A549 (cell line): ENCODE data around the gene ASAP2. TPM values are rescaled to one million over a fixed set of nuclear protein-coding genes. Genes with fewer than 3 reads are reported as not detected.

Source experiments
- ATAC-seq, 2 experiments: fragments of 200-7000 bp in 1 of 2; fragments of >200 bp in 1 of 2; cut with Nextera tagmentation in 1 of 2; cut with Tn5 transposase in 1 of 2; 3 replicates each; pipeline versions ENCODE4 v1.8.0 to v1.9.1; 2018 to 2020; ENCODE audit warnings: mild to moderate bottlenecking in 1 of 2, moderate library complexity in 1 of 2
- CTCF ChIA-PET: fragments of 300-600 bp; sonication (Branson Sonifier 250); formaldehyde crosslinking; extraction: SDS; loops from one replicate; lab custom pipeline; 2021; ENCODE audit warnings: antibody characterized with exemption, inconsistent platforms; lab: Yijun Ruan, JAX
- POLR2A ChIA-PET: fragments of 350-600 bp; formaldehyde crosslinking; extraction: SDS; loops from one replicate; lab custom pipeline; 2021; ENCODE audit warnings: antibody characterized with exemption, inconsistent platforms; lab: Yijun Ruan, JAX
- DNase-seq, 2 experiments: peaks; one replicate each; pipeline versions ENCODE4 v3.0.0 to v3.0.0-alpha.2; 2011 to 2016; ENCODE audit warnings: low read depth in 1 of 2, low spot score in 1 of 2
- FAIRE-seq: peaks from 2 replicates; lab custom pipeline; 2011; peaks lifted over from hg19 to GRCh38; lab: Jason Lieb, UNC
- H3K27ac ChIP-seq, 2 experiments: fragments of >200 bp; sonication (Bioruptor Twin); formaldehyde crosslinking; 3 replicates each; pipeline ENCODE4 v1.5.1; 2016 to 2017
- H3K4me1 ChIP-seq: fragments of >200 bp; sonication (Bioruptor Twin); formaldehyde crosslinking; 3 replicates; pipeline ENCODE4 v1.6.1; 2016
- H3K4me2 ChIP-seq: fragments of >200 bp; sonication (Bioruptor Twin); formaldehyde crosslinking; 3 replicates; pipeline ENCODE4 v1.6.1; 2016
- H3K4me3 ChIP-seq: fragments of >200 bp; sonication (Bioruptor Twin); formaldehyde crosslinking; 3 replicates; pipeline ENCODE4 v1.5.1; 2016
- H3K9me3 ChIP-seq: fragments of >200 bp; sonication (Bioruptor Twin); formaldehyde crosslinking; 3 replicates; pipeline ENCODE4 v1.6.1; 2016
- BCL3 ChIP-seq: fragments of >200 bp; sonication (Bioruptor Twin); formaldehyde crosslinking; IDR thresholded peaks from 3 replicates; pipeline ENCODE4 v1.6.1; 2016
- CBX2 ChIP-seq: fragments of 200-600 bp; sonication (generic); IDR thresholded peaks from 2 replicates; pipeline ENCODE4 v1.6.1; 2016; ENCODE audit warnings: low read depth, mild to moderate bottlenecking, borderline replicate concordance
- CEBPB ChIP-seq, 2 experiments: fragments of >200 bp in 1 of 2; sonication (Bioruptor Twin) in 1 of 2; formaldehyde crosslinking in 1 of 2; IDR thresholded peaks; 2 replicates each; pipeline ENCODE4 v1.6.1; 2012 to 2016
- CHD4 ChIP-seq: fragments of 200-600 bp; sonication (generic); IDR thresholded peaks from 2 replicates; pipeline ENCODE4 v1.6.1; 2016; ENCODE audit warnings: antibody characterized with exemption, mild to moderate bottlenecking, borderline replicate concordance
- E2F6 ChIP-seq: IDR thresholded peaks from 2 replicates; pipeline ENCODE4 v1.6.1; 2012; ENCODE audit warnings: low read depth, borderline replicate concordance
- EHMT2 ChIP-seq: fragments of 200-600 bp; sonication (generic); IDR thresholded peaks from 2 replicates; pipeline ENCODE4 v1.6.1; 2016; ENCODE audit warnings: antibody characterized with exemption, low read depth, mild to moderate bottlenecking, moderate library complexity
- ELK1 ChIP-seq: fragments of 150-350 bp; IDR thresholded peaks from 2 replicates; pipeline ENCODE4 v1.6.1; 2014; ENCODE audit warnings: low read depth, mild to moderate bottlenecking, low read length
- EP300 ChIP-seq, 2 experiments: fragments of >200 bp; sonication (Bioruptor Twin); formaldehyde crosslinking; IDR thresholded peaks; 2 replicates in 1 of 2; 3 replicates in 1 of 2; pipeline ENCODE4 v1.6.1; 2016 to 2017
- ESRRA ChIP-seq: fragments of 150-350 bp; IDR thresholded peaks from 2 replicates; pipeline ENCODE4 v1.6.1; 2014; ENCODE audit warnings: mild to moderate bottlenecking, low read length, borderline replicate concordance
- FOSL2 ChIP-seq, 2 experiments: fragments of 450-650 bp in 1 of 2; fragments of >200 bp in 1 of 2; sonication (Bioruptor Twin) in 1 of 2; formaldehyde crosslinking; IDR thresholded peaks; 2 replicates each; pipeline versions ENCODE4 v1.5.0 to v1.6.1; 2016 to 2020; ENCODE audit warnings: mild to moderate bottlenecking in 1 of 2, moderate library complexity in 1 of 2
- HDAC2 ChIP-seq: fragments of 200-600 bp; sonication (generic); IDR thresholded peaks from 2 replicates; pipeline ENCODE4 v1.6.1; 2016
- HES2 ChIP-seq: fragments of >200 bp; sonication (Bioruptor Twin); formaldehyde crosslinking; IDR thresholded peaks from 2 replicates; pipeline ENCODE4 v1.6.1; 2016
- HEYL ChIP-seq: fragments of 250-450 bp; sonication (Bioruptor Pico); IDR thresholded peaks from 2 replicates; pipeline ENCODE4 v1.8.0; 2021; ENCODE audit warnings: mild to moderate bottlenecking, moderate library complexity
- HMGXB4 ChIP-seq: fragments of 250-450 bp; sonication (Bioruptor Pico); IDR thresholded peaks from 2 replicates; pipeline ENCODE4 v1.5.0; 2021; ENCODE audit warnings: mild to moderate bottlenecking, moderate library complexity, borderline replicate concordance
- HOXA7 ChIP-seq: fragments of 250-450 bp; sonication (Bioruptor Pico); IDR thresholded peaks from 2 replicates; pipeline ENCODE4 v1.5.0; 2020; ENCODE audit warnings: mild to moderate bottlenecking, moderate library complexity
- HOXB5 ChIP-seq: fragments of 250-450 bp; sonication (Bioruptor Pico); IDR thresholded peaks from 2 replicates; pipeline ENCODE4 v1.5.0; 2020; ENCODE audit warnings: mild to moderate bottlenecking, moderate library complexity
- JUN ChIP-seq, 2 experiments: fragments of >200 bp; sonication (Bioruptor Twin); formaldehyde crosslinking; IDR thresholded peaks; 2 replicates in 1 of 2; 3 replicates in 1 of 2; pipeline ENCODE4 v1.6.1; 2016 to 2017
- JUNB ChIP-seq: fragments of >200 bp; sonication (Bioruptor Twin); formaldehyde crosslinking; IDR thresholded peaks from 2 replicates; pipeline ENCODE4 v1.6.1; 2016
- KDM5A ChIP-seq: fragments of 200-600 bp; sonication (generic); IDR thresholded peaks from 2 replicates; pipeline ENCODE4 v1.6.1; 2016; ENCODE audit warnings: antibody characterized with exemption, mild to moderate bottlenecking
- NPAS2 ChIP-seq: fragments of 250-450 bp; sonication (Bioruptor Pico); IDR thresholded peaks from 2 replicates; pipeline ENCODE4 v1.8.0; 2022; ENCODE audit warnings: mild to moderate bottlenecking, moderate library complexity, borderline replicate concordance
- PBX3 ChIP-seq: IDR thresholded peaks from 2 replicates; pipeline ENCODE4 v1.6.1; 2012
- RARB ChIP-seq: fragments of 250-450 bp; sonication (Bioruptor Pico); IDR thresholded peaks from 2 replicates; pipeline ENCODE4 v1.8.0; 2021; ENCODE audit warnings: mild to moderate bottlenecking, moderate library complexity
- RCOR1 ChIP-seq: fragments of 150-350 bp; IDR thresholded peaks from 2 replicates; pipeline ENCODE4 v1.6.1; 2014; ENCODE audit warnings: antibody characterized with exemption, low read length, low read depth
- TFCP2L1 ChIP-seq: fragments of 250-450 bp; sonication (Bioruptor Pico); IDR thresholded peaks from 2 replicates; pipeline ENCODE4 v1.5.0; 2021; ENCODE audit warnings: mild to moderate bottlenecking
- TP53 ChIP-seq: fragments of 250-450 bp; sonication (Bioruptor Pico); IDR thresholded peaks from 2 replicates; pipeline ENCODE4 v1.5.0; 2021; ENCODE audit warnings: mild to moderate bottlenecking, moderate library complexity
- ZFP36 ChIP-seq: fragments of 450-650 bp; IDR thresholded peaks from 2 replicates; pipeline ENCODE4 v1.6.1; 2014; ENCODE audit warnings: borderline replicate concordance; ENCODE audit not compliant: partially characterized antibody
- ZNF302 ChIP-seq: fragments of 250-450 bp; sonication (Bioruptor Pico); IDR thresholded peaks from 2 replicates; pipeline ENCODE4 v1.9.0; 2021; ENCODE audit warnings: inconsistent platforms, mild to moderate bottlenecking, moderate library complexity
- ZSCAN20 ChIP-seq: fragments of 250-450 bp; sonication (Bioruptor Pico); IDR thresholded peaks from 2 replicates; pipeline ENCODE4 v1.8.0; 2022; ENCODE audit warnings: mild to moderate bottlenecking, moderate library complexity
- WGBS: methylation state at CpG from one replicate; pipeline ENCODE4 v1.1.6; 2017; ENCODE audit errors: missing lambda C conversion rate; 5-methylcytosine and 5-hydroxymethylcytosine counted together
- polyA plus RNA-seq, 4 experiments: library from polyadenylated mRNA; depleted of rRNA in 3 of 4; stranded (reverse); fragments of >200 nt; fragmentation: RNase III in 1 of 4; extraction: RNeasy Plus Mini Kit Qiagen cat#74134 plus additional on column Dnase treatment in 1 of 4; gene quantifications; 2 replicates in 3 of 4; 3 replicates in 1 of 4; pipeline ENCODE4 v1.2.3, GENCODE V29; 2011 to 2017

ASAP2 gene
- polyA plus RNA-seq, 2 of the 4 experiments (the other 2 are of a cell fraction): 17.8 to 27.9 TPM

GRCh38 chr2:9419541-9419940, 212.9 kb downstream of the ASAP2 start (continued):
- TF ChIP-seq E2F6: no peak

- H3K4me1 ChIP-seq: peaks cover 19% of the 10 kb centered on the region
- H3K4me2 ChIP-seq: no peak overlapping the region
- DNase-seq (no peak), ATAC-seq (no peak), FAIRE-seq (no peak)
- POLR2A ChIA-PET: no interaction called here
- 94% methylated on average over 10 of the region's 10 CpGs for WGBS
- TF ChIP-seq TP53 (CRISPR knock-in tag): no peak
- no peak for TF ChIP-seq TFCP2L1 (CRISPR knock-in tag)
- no peak for TF ChIP-seq FOSL2 (IDR thresholded peaks at IDR 0.05)
- TF ChIP-seq FOSL2 (CRISPR knock-in tag; IDR thresholded peaks at IDR 0.05): no peak
- TF ChIP-seq EHMT2: no peak
- TF ChIP-seq HDAC2: no peak
- no peak for TF ChIP-seq RCOR1
- TF ChIP-seq ZFP36: no peak
- no peak for TF ChIP-seq ZNF302 (CRISPR knock-in tag)
- TF ChIP-seq CHD4: no peak
- TF ChIP-seq ZSCAN20 (CRISPR knock-in tag): no peak
- no peak for TF ChIP-seq CBX2
- no peak for TF ChIP-seq CEBPB (IDR thresholded peaks at IDR 0.05)
- no peak for TF ChIP-seq ELK1
- no peak for TF ChIP-seq HEYL (CRISPR knock-in tag)
- no peak for TF ChIP-seq RARB (CRISPR knock-in tag)
- TF ChIP-seq KDM5A: no peak
- TF ChIP-seq HES2: no peak
- TF ChIP-seq HOXA7: no peak
- no peak overlapping the region for H3K27ac ChIP-seq
- H3K4me3 ChIP-seq: no peak overlapping the region
- CTCF ChIA-PET: interaction anchor here (1.7 kb wide), 1 partner anchor 19 kb away, joined by 4 read pairs; no protein-coding TSS in a partner anchor
- no peaks in the 10 kb centered on the region for H3K9me3 ChIP-seq
Measured at GRCh38 chr2:9420495-9420894, 213.9 kb downstream of the ASAP2 start.

GRCh38 chr2:9422321-9423099, 215.9 kb downstream of the ASAP2 start:
- Histone ChIP-seq H3K4me1 (peaks cover 19% of the 10 kb centered on the region), H3K4me3 (peak overlapping the region; percentile 81), H3K27ac (peak overlapping the region; percentile 94 to 98), H3K4me2 (peak overlapping the region; percentile 88), H3K9me3 (no peaks in the 10 kb centered on the region)
- FAIRE-seq (no peak), ATAC-seq (peak; percentile 54 to 58), DNase-seq (peak; percentile 38 to 71)
- WGBS: 7% methylated on average over 36 of the region's 42 CpGs
- ChIA-PET POLR2A (interaction anchor here (0.6 to 2.1 kb wide), 8 partner anchors 13 to 214 kb away, joined by 3 to 11 read pairs (median 3); partner anchors contain the start of genes ADAM17 and YWHAQ), CTCF (interaction anchor here (0.6 to 4.1 kb wide), 16 partner anchors 9 to 557 kb away, joined by 3 to 28 read pairs (median 5); no protein-coding TSS in a partner anchor)
- TF ChIP-seq HOXB5 (CRISPR knock-in tag) (peak; percentile 65; the same call in 1 of the 2 replicates), PBX3 (peak; percentile 85), JUNB (0 out of 2 replicates have a peak, but pooled peaks have one; percentile 11), NPAS2 (CRISPR knock-in tag) (no peak), ESRRA (no peak), CBX2 (no peak), HMGXB4 (CRISPR knock-in tag) (no peak), EP300 (IDR thresholded peaks at IDR 0.05) (no peak), E2F6 (peak; percentile 66; the same call in 1 of the 2 replicates), JUN (IDR thresholded peaks at IDR 0.05) (no peak), BCL3 (no peak)
